H1 (cell line): ENCODE measurements around the gene AZI2. TPM values are rescaled to one million over a fixed set of nuclear protein-coding genes. Genes with fewer than 3 reads are reported as not detected.

Source experiments
- EP300 ChIP-seq, 2 experiments: IDR thresholded peaks; 1 replicate in 1 of 2; 2 replicates in 1 of 2; pipeline ENCODE4 v1.6.1; 2011 to 2012; ENCODE audit warnings: low read depth in 2 of 2, low read length in 2 of 2, mild to moderate bottlenecking in 2 of 2, borderline replicate concordance in 1 of 2, inconsistent platforms in 1 of 2, moderate library complexity in 1 of 2
- SIRT6 ChIP-seq: IDR thresholded peaks from one replicate; pipeline ENCODE4 v1.7.1; 2012; ENCODE audit warnings: low read length, inconsistent platforms
- polyA plus RNA-seq, 7 experiments: library from polyadenylated mRNA; depleted of rRNA in 3 of 7; stranded (reverse) in 5 of 7; unstranded in 2 of 7; fragments of >200 nt in 5 of 7; fragments of 200-250 nt in 2 of 7; gene quantifications; 1 replicate in 5 of 7; 2 replicates in 1 of 7; 4 replicates in 1 of 7; pipeline versions ENCODE4 v1.2.1 to v1.2.3, GENCODE V29; 2011 to 2013; ENCODE audit warnings: missing spikeins in 2 of 7, mixed read lengths in 2 of 7
- total RNA-seq: library from RNA; stranded (reverse); fragmentation: NEBNext Ultra II Directional; extraction: Animal tissue kit (Norgen Biotek cat#: 25700); gene quantifications from 2 replicates; pipeline ENCODE4 v1.2.1, GENCODE V29; 2021

The AZI2 gene
- total and polyA plus RNA-seq, 2 of the 8 experiments (the other 6 are each of a cell fraction or from before 2014, with no cell fraction given): 17.4 to 39.2 TPM

- no peak for TF ChIP-seq EP300 (IDR thresholded peaks at IDR 0.05; ENCODE audit: borderline replicate concordance in 1 of 2, low read depth in 2 of 2, low read length in 2 of 2)
- TF ChIP-seq SIRT6: no peak
Observed at GRCh38 chr3:28301688-28302087, 46.9 kb downstream of the AZI2 start (continued).
